T-helper 1 cell (primary cell): ENCODE measurements around the gene ACTR6.
A peak's percentile ranks its signal among the peaks of the same experiment; 100 is the strongest.

Experiments used
- DNase-seq, 5 donors: peaks; one replicate each; pipeline ENCODE4 v3.0.0-alpha.2; 2012 to 2020

ACTR6 gene

DNA sequence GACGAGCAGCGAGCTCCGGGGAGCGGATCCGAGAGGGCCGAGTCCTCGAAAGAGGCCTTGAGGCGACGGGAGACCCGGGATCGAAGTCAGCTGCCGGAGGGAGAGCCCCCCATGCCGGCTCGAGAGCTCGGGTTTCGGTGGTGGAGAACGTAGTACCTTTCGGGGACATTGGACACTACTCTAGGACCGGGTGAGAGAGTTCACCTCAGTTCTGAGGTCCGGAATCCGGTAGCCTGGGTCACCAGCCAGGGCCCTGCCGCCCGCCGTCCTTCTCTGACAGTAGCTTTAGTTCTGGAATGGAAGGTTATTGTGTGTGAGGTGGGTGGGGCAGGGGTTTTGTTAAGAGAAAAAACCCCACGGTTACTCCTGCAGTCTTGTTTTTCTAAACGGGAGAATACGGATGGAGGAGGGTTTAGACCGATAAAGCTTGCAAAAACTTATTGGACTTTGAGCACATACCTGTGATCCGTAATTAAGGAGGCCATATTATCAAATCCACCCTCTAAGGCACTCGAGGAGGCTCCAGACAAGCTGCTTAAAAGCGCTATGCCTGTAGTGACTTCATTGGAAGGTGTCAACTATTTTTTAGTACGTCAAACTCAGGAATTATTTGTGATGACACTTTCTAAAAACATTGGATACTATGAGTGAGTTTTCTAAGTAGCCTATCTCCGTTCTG, 67.1 kb downstream of the ACTR6 start:
- peak in 2 of 5 donors; percentile 15 to 20 for DNase-seq

DNA sequence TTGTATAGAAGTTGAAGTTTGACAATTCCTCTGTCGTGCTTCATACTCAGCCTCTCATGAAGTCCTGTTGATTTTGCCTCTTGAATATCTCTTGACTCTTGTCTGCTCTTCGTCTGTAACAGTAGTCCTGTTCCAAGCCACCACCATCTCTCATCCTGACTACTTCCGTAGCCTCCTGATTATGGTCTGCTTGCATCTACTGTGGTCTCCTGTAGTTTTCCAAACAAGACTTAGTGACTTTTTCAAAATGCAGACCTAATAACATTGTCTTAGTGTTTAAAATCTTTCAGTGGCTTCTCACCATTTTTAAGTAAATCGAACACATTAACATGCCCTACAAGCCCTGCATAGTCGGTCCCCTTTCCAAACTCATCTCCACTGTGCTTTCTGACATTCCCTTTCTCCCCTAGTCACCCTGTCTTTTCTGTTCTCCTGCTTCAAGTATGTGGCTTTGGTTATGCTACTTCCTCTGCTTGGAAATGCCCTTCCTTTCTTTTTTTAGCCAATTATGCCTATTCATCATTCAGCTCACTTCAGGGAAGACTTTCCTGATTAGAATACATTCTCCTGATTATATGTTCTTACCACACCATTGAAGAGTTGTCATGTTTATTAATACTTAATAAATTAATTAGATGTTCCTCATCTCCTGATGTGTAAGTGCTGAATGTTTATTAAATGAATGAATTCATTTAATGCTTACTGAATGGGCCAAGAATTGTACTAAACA, 68.4 kb downstream of the ACTR6 start:
- DNase-seq, result no peak

DNA sequence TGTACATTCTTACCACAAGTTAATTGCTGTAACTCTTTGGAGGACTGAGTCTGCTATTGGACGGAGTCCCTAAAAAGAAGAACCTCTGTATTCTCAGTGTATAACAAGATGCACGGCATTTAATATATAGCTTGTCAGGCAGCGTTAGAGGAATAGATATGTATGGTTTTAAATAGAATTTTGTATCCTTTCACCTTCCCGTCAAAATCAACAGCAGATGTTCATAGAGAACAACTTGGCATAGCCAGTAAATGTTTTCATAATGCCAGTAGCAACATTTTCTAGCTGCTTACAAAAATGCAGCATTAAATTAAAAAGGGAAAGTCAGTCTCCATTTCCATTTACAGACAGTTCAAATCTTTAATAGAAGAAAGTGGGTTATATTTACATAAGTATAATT, 73.2 kb downstream of the ACTR6 start:
- DNase-seq, result no peak
